NCI-H510A treated with DMSO at 0.1 percent for 48 hours (cell line): ENCODE results near the gene ASTL.
A peak's percentile ranks its signal among the peaks of the same experiment; 100 is the strongest.

Experiments used
- DNase-seq: peaks from one replicate; lab custom pipeline; 2025; lab: John Stamatoyannopoulos, UW

Gene ASTL

DNA sequence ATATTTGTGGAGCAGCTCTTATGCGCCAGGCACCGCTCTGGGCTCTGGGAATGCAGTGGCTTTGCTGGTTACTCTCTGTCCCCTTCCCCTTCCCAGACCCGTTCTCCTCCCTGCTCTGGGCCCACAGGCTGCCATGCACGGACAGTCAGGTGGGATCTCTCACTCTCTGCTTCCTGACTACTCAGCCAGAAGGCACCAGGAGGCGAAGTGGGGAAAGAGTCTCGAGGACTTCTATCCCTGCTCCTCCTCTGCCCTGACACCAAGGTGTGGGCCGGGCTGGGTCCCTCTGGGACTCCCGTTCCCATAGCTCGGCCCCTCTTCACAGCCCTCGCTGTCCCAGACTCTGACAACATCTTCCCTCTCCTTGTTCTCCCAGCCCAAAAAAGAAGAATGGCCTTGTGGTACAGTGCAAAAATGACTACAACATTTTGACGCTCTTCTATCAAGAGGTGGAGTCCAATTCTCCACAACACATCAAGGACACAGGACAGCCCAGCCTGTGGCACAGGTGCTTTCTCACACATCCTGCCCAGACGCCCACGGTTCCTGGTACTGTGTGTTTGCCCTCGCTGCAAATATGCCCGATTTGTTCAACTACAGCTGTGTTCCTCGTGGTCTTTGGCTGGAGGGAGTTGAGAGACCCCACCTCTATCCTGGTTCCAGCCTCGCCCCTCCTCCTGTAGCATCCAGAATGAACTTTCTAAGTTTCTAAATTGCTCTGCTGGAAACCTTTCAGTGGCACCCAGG, 21.0 kb upstream of the ASTL start:
- no peak for DNase-seq

DNA sequence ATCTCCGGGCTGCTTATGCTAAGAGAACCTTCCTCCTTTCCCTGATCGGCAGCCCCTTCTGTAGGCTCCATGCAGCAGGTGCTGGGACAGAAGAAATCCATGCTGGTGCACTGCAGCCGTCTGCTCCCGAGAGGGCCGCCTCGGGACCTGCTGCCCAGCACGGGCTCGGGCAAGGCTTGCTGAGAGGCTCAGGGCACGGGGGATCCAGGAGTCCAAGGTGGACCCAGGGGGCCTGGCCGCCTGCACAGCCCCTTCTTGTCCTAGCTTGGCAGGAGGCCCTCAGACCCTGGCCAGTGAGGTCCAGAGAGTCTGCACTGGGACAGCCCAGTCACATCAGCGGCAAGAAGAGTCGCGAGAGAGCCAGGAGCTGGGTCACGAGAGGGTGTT, 20.2 kb upstream of the ASTL start:
- DNase-seq = no peak

DNA sequence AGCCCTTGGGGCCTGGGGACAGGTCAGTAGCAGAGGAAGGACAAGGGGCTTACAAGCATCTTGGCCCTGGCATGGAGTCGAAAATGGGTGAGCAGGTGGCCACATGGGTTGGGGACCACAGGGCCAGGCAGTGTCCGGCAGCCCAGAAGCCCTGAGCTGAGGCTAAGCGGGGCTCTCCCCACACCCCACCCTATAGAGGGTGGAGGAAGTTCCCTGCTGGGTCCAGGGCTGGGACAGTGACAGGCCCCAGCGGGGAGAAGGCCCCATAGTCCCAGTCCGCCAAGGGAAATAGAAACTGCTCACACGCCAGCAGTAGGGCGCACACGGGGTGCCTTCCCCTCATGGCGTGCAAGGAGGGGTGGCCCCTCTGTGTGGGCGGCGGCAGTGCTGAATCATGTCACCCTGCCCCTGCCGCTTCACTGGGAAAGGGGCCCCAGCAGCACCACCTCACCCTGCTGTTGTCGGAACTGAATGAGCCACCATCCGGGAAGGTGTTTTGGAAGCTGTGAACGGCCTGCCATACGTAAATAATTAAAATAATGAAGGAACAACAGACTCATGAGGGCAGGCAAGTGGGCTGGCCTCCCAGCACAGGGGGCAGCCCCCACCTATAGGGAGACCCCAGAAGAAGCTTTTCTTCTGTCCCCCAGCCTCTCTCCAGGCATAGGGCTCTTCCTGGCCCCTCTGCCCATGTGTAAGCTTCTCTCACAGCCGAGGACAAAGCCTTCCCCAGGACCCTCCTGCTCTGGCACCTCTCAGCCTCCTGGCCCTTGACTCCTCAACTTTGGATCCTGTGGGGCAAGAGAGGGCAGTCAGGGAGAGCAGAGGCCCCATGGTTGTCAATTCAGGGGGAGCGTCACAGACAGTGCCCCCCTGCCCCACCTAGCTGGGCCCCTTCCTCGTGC, 19.6 kb upstream of the ASTL start:
- no peak for DNase-seq

DNA sequence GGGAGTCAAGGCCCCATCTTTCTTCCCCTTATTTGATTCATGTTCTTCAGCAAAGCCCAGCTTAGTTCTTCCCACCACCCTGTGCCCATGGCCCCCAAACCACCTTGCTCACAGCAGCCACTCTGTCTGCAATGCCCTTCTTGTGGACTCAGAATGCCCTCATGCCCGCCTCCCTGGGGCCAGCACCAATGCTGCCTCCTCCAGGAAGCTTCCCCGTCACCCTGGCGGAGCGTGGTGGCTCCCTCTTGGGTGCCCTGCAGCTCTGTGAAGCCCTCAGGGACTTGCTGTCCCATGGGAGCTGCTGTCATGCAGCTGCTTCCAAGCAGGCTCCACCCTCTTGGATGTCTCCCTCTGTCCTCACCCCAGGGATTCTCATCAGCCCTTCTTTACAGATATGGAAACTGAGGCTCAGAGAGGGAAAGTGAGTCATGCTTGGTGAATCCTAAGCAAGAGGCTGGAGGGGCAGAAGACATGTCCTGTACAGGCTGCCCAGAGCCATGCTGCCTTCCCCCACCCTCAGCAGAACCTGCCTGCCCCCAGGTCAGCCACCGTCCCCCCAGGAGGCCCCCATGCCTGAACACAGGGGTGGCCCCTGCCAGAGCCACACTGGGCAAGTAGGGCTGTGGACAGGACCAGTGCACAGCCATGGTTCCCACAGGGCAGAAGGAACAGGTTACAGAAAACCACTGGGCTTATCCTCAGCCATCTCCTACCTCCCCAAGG, 18.8 kb upstream of the ASTL start:
- DNase-seq = no peak

DNA sequence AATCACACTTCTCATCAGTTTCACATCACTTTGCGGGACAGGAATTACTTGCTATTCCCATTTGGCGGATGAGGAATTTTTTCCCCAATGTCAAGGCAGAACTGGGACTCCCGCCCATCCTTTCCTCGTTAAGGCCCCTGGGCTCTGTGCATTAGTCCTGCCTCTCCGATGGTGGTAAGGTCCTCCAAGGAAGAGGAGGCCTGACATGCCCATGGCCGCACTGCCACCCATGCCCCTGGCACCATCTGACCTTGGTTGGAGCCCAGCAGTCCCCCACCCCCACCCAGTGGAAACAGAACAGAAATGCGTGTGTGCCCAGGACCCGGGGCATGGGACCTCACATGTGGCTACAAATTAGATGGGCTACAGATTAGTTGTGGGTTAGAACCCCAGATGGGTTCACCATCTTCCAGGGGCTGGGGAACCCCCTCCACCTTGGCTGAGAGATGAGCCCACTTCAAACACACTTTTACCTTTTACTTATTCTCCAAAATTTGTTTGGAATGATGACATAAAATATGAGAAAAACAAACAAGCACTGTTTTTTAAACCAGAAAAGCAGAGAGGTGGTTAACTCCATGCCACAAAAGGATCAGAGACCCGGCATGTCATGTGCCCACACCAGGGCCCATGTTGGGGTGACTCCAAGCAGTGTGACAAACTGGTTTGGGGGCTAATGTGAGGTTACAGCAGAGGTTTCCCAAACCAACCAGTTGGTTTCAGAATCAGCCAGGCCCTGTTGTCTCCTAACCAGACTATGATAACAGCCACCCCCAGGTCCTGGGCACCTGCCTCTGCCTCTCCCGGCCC, 17.9 kb upstream of the ASTL start:
- no peak for DNase-seq

DNA sequence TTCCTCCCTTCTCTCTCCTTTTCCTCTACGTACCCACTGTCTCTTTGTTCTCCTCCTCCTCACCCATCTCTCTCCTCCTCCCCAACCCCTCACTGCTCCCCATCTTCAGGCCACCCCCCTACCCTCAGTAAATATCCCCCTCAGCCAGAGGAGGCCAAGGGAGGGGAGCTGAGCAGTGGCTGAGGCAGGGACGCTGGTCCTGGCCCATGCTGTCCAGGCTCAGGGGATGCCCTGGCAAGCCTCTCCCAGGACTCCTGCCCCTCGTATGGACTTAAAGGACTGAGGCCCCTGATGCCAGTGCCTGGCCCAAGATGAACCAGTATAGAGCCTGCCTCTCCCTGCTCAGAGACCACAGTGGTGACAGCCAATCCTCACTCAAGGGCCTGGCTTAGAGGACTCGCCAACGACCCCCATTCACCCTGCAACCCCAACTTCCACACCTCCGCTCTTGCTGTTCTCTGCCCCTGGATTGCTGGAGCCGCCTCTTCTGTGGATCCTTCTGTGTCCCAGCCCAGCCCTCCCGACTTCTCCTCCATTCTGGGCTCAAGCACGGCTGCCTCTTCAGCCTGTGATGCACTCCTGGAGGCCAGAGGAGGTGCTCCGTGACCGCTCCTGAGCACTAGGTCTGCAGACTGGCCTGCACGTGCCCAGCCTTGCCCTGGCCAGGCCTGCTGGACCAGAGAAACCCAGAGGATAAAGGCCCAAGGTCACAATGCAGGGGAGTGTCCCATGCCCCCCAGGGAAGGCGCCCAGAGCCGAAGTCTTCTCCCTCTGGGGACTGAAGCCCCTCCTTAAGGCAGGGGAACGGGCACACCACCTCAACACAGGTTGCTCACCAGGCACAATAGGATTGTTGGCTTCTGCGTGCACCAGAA, 16.4 kb upstream of the ASTL start:
- DNase-seq = no peak

DNA sequence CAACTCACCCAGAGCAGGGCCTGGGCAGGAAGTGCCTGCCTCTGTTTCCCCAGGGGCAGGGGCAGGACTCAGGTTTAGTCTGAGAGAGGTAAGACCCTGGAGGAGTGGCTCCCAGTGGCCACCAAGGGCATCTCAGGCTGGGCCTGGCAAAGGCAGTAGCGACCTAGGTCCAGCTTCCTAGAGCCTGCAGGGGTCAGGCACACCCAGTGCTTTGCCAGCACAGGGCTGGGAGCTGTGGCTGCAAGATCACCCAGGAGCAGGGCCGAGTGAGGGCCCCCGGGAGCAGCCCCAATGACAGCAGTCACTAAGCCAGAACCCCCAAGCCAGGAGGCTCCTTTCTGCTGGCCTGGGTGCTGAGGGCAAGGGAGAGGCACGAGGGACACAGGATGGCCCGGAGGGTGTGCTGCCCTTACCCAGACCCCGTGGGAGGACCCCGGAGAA, 15.7 kb upstream of the ASTL start:
- DNase-seq = no peak

DNA sequence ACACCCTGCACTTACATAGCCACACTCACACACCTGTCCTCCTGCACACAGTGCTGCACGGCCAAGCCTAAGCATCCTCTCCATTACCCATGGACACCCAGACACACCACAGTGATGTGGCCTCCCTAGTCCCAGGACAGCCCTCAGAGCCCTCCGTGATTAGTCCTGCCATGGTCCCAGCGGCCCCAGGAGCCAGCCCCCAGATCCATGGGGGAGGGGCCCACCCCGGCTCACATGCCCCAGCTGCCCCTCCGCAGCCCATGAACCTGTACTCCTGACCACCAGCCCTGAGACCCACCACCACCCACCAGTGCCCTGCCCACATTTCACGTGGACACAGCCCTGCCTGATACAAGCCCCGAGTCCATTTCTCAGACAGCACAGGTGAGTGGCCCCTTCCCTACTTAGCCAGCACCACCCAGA, 15.0 kb upstream of the ASTL start:
- no peak for DNase-seq

DNA sequence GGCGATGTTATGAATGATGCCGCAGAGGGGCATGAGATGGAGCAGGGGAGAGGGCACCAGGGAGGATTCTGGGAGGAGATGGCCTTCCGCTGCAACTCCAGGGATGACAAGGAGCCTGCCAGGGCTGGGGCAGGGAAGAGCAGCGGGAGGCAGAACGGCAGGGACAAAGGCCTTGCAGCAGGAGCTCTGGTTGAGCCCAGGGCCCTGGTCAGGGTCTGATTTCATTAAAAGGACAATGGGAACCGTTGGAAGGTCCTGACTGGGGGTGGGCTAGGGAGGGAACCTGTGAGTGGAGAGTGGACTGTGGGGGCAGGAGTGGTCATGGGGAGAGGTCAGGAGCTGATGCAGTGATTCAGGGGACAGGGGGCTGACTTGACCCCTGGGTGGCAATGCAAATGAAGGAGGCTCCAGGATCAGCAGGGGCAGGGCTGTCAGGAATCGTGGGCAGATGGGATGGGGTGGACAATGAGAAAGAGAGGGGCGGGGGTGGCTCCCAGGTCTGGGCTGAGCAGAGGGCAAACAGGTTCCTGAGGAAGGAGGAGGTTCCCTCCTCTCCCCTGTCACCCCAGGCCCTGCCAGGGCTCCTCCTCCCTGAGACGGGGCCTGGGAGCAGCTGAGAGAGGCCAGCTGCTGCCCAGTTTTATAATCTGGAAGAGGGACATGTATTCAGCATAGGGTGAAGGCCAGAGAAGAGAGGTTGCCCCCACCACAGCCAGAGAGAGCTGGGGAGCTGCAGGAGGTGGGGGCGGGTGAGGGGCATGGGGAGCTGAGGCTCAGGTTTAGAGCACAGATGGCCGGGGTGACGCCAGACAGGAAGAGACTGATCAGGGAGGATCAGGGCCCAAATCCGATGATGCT, 14.2 kb upstream of the ASTL start:
- DNase-seq = no peak

DNA sequence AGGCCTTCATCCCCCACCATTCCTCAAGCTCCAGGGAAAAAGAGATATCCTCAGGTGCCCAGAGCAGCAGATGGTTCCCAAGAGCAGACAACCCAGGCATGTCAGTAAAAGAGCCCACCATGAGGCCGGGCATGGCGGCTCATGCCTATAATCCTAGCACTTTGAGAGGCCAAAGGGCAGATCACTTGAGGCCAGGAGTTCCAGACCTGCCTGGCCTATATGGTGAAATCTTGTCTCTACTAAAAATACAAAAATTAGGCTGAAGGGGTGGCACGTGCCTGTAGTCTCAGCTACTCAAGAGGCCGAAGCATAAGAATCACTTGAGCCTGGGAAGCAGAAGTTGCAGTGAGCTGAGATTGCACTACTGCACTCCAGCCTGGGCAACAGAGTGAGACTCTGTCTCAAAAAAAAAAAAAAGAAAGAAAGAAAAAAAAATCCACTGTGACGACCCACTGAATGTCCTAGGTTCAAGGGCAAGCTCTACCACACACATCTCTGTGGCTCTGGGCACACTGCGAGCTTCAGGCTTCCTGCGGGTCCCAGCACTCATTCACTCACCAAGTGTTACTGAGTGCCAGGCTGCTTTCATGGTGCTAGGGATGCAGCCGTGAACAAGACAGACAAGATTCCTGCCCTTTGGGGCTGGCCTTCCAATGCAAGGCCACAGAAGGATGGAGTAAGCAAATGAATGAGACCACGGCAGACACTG, 13.4 kb upstream of the ASTL start:
- DNase-seq = no peak

DNA sequence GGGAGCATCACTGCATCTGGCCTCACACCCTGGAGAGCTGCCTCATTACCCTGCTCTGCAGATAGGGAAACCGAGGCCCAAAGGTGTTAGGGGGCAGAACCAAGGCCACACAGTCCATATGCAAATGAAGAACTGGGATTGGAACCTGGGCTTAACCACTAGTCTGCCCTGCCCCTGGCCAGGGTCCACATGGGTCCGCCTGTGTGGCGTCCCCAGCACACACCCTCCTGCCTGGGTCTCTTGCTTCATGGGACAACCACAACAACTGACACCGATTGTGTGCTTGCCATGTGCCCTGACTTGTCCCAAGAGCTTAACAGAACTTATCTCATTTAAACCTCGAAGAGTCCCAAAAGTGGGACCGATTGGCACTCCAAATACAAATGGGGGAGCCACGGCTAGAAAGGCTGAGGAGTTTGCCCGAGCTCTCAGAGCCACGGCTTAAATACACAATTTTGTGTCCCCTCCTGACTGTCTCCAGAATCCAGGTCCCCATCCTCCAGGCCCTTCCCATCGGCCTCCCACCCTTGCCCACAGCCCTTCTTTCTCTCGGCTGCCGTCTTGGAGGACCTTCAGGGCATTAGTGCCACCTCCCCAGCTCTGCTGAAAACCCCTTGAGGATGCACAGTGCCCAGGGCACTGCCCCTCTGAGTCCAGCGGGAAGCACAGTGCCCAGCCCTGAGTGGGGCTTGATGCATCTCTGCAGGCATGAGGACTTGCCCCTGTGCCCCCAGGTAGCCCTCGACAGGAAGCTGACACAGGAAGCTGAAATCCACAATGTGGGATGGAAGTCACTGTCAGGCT, 12.7 kb upstream of the ASTL start:
- no peak for DNase-seq

DNA sequence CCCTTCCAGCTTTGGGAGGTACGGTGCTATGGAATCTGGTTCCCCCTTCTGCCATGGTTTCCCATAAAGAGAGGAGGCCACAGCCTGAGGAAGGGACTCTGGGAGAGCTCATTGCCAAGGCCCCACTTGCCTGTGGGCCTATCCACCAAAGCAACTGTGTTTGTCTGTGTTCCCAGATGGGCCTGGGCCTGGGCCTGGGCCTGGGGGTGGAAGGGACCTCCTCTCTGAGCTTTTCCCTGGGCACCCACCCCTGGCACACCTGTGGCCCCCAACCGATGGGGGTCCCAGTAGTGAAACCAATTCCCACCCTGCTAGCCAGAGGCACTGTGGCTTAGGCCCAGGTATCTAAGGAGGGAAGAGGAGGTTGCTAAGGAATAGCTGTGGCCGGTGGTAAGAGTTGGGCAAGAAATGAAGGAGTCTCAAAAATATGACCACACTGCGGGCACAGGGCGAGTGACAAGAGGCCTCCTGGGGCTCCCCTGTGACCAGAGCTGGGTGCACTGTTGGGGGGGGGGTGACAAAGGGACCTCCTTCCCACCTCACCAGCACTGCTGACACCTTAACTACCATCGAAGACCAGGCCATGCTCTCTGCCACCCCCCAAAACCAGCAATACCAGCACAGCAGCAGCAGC, 11.8 kb upstream of the ASTL start:
- no peak for DNase-seq

DNA sequence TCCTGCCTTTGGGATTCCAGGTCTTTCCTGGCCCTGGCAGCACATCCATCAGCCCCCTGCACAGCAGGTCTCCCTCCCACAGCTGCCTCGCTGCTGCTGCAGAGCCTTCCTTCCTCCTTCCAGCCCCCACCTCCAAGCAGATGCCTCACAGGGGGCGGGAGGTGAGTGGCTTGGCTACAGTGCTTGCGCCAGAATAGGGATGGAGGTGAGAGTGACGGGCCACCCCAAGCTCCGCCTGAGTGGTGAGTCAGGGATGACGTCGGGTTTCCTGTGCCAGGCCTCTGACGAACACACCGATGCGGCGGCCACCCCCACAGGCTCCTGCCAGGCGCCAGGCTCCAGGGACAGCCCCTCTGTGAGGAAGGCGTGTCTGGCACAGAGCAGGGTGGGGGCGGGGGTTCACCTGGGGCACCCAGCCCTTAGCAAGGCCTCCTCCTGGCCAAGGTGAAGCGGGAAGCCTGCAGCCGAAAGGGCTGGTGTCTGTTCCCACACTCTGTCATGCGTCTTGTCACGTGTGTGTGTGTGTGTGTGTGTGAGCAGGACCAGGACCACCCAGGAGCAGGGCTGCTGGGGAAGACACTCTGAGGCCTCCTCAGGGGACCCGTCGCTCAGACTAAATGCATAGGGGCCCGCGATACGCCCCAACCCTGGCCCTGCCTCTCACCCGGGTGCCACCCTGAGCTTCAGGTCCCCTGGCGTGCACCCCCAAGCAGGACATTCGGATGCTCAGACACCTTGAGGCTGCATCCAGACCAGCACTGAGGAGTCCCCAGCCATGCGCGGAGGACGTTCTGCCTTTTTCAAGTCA, 10.3 kb upstream of the ASTL start:
- peak; percentile 60 for DNase-seq

DNA sequence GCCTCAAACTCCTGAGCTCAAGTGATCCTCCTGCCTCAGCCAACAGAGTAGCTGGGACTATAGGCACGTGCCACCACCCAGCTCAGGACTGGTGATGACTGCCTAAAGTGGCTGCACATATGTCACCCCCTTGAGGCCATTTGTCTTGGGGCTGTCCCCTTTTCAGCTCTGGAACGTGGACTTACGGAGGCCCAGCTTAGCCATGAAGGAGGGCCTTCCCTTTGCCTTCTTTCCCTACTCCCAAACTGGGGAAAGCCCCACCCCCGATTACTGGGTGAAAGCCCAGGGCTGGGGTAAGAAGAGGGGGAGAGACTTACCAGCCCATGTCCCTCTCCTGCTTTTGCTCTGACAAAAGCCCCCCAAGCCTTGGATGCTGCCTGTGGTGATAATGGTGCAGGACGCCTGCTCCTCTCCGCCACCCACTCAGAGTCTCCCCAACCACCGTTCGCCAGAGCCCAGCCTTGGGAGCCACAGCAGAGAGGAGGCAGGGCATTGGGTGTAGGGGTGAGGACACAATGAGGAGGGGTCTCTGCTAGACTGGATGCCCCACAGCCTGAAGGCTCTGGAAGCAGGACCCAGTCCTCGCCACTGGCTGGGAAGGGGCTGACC, 9.4 kb upstream of the ASTL start:
- DNase-seq = no peak

DNA sequence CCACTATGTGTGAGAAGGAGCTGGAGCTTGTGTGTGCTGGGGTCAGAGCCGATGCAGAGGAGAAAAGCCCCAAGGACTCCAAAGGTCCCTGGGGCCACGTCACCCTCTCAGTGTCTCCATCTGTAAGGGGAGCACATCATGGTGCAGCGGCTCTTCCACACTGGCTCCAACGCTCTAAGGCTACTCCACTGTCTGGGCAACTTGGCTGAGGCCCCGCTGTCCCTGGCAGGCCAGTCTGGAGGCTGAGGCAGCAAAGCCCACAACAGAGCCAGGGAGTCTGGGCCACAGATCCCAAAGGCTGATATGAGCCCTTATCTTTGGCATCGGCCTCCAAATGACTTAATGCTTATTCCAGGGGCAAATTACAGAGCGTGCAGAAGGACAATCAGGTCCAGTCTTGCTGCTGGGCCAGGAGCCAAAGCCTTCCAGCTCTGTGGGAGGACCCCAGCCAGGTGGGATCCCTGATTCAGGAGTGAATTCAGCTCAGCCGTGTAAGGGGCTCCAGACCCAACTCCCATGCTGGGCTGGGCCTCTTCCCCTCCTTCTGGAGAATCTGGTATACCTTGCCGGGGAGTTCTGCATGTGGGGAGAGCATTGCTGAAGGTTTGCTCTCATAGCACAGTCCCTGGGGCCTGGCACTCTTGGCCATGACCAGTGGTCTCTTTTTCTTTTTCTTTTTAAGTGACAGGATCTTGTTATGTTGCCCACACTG, 8.7 kb upstream of the ASTL start:
- no peak for DNase-seq
